ENCODE results near the gene FAM3B. TPM values are rescaled to one million over a fixed set of nuclear protein-coding genes. Genes with fewer than 3 reads are reported as not detected.
A peak's percentile ranks its signal among the peaks of the same experiment; 100 is the strongest.
"Not testable (repeated sequence)": the region's sequence is repeated elsewhere in the genome, so short reads cannot be mapped to it uniquely, and the experiment has no call there.

FAM3B gene
- total RNA-seq, 1 donor from 2014 or later: not detected

DNA sequence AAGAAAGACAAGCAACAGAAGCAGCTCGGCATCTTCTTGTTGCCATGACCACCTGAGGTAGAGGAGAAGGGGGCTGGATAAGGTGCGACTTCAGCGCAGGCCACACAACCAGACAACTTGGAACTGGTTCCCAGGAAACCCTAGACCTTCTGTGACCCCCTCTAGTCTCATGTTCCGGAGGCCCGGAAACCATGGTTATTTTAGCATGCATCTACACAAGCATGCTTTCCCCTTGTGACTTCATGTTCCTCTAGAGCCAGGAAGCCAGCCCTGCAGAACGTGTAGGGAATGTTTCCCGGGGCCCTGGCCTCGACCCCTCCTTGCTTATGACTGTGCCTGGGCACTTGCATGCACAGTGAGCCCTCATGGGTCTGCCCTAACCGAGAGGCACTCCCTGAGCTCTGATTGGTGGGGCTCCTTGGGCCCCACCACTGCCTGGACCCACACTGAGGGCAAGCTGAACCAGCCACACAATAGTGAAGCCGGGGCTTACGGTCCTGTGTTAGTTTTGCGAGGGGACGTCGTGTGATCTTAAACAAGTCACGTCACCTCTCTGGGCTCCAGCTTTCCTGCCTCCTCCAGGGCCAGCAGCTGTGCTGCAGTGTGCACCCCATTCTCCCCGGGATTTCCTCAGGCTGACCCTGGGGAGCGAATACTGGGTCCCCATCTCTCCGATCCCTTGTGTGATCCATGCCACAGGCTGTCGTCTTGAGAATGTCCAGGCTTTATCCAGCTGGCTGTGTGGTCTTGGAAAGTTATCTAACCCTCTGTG, 33.2 kb downstream of the FAM3B start:
- DNase-seq (ENCODE audit: low read depth): no peak

DNA sequence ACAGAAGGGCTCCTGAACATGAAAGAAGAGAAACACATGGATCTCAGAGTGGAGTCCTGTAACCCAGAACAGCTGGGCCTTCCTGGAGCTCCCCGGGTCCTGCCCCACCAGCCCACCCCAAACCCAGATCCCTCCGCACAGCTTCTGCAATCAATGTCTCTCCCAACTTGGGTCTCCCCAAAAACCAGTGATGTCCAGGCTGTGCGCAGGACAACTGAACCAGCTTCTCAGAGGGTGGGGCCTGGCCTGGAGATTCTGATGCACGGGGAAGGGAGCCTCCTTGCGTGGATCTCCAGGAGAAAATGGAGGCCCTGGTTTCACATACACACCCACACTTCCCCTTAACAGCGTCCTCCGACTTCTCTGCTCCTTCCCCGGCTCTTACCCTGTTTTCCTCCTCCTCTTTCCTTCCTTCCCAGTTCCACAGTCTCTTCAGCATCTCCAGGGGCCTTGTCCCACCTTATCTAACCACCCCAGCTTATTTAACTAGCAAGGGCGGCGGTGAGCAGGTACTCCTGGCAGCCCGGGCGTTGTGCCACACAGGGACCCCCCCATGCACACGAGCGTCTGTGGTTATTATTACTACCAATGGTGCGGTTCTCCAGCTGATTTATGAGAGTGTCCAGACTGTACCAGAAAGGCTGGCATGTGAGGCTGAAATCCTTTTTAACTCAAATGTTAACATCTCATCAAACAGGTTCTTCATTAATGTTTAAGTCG, 34.0 kb downstream of the FAM3B start:
- DNase-seq (ENCODE audit: low read depth): no peak

DNA sequence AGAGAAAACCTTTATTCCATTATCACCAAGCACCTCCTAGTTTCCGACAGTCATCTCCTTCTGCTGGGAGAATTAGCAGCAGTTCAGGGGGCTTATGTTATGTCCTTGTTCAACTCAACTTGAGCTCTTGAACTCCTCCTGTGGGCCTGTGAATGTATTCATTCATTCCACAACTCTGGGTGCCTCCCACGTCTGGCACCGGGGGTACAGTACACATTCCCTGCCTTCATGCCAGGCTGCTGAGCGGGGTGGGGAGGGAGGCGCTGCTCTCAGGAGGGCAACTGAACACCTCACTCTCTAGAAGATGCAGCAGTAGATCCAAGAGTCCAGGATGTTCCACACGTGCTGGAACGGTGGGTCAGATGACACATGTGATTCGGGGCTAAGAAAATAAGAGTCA, 40.9 kb downstream of the FAM3B start:
- DNase-seq (ENCODE audit: low read depth): no peak

DNA sequence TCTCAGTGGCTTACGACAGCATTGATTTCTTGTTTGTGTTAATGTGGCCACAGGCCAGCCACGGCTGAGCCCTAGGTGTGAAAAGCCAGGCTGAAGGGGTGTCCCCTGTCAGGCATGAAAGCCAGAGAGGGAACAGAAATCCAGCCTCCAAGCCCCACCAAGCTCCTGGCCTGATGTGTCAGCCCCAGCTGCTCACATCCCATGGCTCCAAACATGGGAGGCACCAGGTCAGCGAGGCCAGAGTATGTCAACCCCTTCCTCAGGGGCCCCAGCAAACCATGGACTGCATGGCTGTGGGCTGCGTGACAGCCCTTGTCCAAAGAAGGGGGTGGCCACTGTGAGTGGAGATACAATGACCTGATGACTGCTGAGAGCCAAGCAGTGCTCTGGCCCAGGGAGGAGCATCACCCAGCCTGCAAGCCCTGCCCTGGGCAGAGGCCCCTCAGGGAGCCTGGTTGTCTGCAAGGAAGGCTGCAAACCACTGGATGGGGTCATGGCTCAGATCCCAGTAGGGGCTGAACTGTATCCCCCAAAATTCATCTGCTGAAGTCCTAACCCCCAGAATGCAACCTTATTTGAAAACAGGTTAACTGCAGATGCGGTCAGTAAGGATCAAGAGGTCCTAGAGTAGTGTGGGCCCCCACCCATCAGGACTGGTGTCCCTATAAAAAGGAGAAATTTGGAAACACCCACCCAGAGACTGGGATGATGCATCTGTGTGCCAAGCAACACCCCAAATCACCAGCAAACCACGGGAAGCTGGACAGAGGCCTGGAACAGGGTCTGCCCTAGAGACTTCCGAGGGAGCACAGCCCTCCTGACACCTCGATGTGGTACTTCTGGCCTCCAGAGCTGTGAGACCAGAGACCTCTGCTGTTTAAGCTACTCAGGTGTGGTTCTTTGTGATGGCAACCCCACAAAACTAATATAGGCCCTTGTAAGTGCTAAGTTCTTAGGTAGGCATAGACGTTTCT, 41.9 kb downstream of the FAM3B start:
- no peak for DNase-seq (ENCODE audit: low read depth)

DNA sequence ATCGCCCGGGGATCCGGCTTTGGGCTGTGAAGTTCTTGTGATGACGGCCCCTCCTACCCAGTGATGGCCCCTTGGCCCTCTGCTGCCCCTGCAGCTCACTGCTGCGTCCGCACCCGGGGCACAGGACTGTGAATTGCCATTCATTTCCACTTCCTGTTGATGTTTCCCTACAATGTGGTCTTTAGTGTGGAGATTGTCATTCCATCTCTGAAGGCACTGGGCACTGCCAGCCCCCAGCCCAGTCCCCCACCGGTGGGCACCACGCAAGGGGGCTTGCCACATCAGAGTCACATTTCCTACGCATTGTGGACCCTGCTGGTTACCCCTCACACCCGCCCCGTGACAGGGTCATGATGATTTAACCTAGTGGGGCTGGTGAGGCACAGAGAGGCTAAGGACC, 42.7 kb downstream of the FAM3B start:
- DNase-seq (ENCODE audit: low read depth): no peak

DNA sequence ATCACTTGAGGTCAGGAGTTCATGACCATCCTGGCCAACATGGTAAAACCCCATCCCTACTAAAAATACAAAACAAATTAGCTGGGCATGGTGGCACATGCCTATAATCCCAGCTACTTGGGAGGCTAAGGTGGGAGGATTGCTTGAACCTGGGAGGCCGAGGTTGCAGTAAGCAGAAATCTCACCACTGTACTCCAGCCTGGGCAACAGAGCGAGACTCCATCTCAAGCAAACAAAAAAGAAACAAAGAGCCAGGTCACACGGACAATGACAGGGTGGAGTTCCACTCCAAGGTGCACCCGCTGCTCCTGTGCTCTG, 43.1 kb downstream of the FAM3B start:
- DNase-seq (ENCODE audit: low read depth): not testable (repeated sequence)

DNA sequence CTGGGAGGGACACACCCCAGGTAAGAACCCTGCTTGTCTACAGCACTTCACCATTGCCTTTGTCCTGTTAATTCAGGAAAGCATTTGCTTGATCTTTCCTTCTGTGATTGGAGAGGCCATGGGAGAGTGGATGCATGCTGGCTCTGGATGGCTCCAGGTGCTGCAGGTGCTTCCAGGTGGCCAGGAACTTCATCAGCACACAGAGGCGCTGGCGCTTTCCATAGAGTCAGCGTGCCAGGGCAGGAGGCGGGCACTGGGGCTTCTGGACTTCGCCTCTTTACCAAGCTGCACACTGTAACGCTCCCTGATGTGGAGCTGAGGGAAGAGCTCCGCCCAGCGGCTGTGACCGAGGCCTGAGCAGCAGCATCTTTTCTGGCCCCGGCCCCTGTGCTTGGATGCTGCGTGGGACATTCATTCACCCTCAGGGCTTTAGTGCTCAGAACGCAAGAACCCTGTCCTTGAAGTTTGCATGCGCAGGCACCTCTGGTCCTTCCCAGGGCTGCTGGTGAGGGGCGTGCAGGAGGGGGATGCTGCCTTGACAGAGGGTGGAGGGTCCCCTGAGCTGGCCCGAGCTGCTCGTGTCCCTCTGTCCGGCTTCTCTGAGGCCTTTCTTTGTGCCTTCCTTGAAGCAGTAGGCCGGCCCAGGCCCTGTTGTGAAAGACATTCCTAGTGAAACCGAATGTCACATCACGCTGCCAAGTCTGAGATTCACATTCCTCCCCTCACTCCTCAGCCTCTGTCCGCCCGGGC, 43.6 kb downstream of the FAM3B start:
- no peak for DNase-seq (ENCODE audit: low read depth)

DNA sequence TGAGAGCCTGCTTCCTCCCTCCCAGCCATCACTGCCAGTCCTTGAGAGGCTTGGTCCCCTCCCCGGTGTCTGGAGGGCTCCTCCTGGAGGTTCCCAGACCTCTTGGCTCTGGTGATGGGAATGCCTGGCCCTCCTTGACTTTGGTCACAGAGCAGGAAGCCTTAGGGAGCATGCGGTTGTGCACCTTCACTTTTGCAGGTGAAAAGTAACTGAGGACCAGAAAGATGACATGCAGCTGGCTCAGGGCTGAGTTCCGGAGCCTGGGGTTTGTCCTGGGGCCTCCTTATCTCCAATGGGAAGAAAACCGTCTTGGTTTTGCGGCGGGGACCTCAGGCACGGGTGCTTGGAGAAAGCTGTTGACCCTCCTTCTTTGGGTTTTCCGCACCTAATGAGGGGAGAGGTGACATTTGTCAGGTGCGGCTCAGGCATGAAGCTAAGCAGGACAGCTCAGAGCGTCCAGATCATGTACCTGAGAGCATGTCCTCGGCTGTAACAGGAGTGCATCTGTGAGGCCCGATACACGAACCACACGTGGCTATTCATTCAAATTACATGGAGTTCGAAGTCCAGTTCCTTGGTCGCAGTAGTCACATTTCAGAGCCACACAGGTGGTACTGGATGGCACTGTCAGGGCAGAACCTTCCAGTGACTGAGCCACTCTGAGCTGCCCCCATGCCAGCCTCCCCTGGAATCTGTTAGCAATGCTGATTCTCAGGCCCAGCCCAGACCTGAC, 44.6 kb downstream of the FAM3B start:
- DNase-seq (ENCODE audit: low read depth): no peak

DNA sequence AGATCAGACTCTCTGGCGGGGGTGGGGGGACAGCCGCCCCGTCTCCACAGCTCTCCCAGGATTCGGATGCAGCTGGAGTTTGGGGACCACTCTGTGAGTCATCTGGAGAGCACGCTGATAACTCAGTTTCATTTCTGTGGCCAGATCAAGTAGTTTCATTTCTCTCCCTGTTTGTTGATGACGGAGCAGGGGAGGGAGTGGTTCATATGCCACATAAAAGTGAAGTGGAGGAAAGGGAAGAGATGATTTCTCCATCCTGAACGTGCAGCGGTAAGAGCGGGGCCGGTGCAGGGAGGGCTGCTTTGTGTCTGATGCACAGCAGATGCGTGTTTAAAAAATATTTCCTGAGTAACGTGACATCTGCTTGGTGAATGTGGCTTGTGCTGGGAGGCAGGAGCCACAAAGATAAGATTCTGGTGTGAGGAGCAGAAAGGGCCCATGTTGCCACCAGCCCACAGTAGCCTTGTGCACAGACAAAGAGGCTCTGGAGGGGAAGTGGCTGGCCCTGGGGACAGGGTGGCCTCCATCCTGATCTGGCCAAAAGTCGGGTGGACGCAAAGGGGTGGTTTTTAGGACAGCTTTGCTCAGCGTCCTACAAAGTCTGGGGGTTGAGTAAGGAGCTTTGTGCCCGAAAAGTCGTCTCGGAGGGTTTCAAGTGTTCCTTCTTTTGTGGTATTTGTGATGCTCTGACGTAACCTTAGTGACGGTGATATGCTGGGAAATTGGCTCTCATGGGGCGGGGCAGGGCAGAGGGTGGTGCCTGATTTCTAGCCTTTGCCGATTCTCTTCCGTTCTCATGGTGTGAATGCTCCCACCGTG, 45.4 kb downstream of the FAM3B start, which contains the start of gene MX2:
Gene MX2 (plus strand): TSS at position 242 of the 819 bp plus-strand sequence. CDS start 14,880 bp downstream, outside the sequence.
- no peak for DNase-seq (ENCODE audit: low read depth)

DNA sequence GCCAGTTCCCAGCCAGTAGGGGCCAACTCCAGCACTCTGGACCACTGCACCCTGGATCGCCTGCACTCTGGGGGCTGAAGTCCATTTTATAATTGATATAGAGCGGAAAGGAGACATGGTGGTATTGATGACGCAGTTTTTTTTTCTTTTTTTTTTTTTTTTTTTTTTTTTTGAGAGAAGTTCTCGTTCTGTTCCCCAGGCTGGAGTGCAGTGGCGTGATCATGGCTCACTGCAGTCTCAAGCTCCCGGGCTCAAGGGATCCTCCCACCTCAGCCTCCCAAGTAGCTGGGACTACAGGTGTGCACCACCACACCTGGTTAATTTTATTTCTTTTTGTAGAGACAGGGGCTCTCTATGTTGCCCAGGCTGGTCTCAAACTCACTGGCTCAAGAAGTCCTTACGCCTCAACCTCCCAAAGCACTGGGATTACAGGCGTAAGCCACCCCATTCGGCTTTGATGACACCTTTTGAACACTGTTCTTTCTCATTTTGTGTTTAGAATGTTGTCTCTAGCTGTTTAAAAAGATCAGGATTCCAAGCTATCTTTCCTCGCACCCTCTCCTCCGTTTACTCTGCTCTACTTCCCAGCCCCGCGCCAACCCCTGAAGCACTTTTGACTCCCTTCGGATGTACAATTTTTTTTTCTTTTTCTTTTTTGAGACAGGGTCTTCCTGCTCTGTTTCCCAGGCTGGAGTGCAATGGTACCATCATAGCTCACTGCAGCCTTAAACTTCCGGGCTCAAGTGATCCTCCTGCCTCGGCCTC, 46.2 kb downstream of the FAM3B start:
- DNase-seq (ENCODE audit: low read depth): no peak

DNA sequence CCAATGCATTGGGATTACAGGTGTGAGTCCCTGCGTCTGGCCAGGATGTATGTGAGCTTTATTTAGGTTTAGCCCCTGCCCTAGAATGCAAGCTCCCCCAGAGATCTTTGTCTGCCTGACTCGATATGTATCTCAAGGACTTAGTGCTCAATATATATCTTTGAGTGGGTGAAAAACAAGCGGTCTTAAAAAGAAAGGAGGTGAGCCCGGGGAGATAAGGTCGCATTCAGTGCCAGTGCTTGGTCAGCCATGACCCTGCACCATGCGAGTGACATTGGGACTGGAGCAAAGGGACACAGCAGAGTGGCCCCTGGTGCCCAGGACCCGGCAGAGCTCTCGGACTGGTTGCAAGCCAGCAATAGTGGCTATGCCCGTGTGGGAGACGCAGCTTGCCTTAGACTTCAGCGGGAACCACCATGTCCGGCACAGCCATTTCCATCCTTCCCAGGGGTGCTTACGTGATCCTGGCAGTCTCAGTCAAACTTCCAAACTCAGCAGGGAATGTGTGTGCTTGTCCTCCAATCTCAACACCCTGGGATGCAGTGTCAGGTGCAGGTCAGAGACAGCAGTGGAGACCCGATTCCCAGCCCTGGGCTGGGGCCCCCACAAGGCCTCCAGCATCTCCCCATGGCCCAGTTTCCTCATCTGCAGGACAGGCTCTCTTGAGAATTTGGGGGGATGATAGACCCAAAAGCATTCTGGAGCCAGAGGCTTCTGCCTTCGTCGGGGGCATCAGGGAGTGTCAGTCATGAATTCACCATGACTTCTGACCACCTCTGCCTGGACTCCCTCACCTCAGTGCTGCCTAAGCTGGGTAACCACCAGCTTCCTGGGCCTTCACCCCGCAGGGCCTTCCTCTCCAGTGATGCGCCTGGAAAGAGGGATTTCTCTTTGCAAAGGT, 47.0 kb downstream of the FAM3B start:
- DNase-seq (ENCODE audit: low read depth): no peak

DNA sequence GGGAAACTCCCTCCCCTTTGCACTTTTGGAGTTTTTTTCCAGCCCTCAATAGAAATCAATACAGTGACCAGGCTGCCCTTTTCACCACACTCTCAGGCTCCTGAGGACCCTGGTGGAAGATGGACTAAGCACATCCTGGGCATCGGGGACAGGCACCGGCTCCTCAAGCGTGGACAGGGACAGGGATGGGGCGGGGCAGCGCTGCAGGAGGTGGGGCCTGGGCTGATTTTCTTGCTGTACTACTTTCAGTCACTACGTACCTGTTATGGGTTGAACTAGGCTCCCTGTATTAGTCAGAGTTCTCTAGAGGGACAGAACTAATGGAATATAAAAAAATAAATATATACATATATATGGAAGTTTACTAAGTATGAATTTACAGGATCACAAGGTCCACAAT, 47.7 kb downstream of the FAM3B start:
- DNase-seq (ENCODE audit: low read depth): no peak

DNA sequence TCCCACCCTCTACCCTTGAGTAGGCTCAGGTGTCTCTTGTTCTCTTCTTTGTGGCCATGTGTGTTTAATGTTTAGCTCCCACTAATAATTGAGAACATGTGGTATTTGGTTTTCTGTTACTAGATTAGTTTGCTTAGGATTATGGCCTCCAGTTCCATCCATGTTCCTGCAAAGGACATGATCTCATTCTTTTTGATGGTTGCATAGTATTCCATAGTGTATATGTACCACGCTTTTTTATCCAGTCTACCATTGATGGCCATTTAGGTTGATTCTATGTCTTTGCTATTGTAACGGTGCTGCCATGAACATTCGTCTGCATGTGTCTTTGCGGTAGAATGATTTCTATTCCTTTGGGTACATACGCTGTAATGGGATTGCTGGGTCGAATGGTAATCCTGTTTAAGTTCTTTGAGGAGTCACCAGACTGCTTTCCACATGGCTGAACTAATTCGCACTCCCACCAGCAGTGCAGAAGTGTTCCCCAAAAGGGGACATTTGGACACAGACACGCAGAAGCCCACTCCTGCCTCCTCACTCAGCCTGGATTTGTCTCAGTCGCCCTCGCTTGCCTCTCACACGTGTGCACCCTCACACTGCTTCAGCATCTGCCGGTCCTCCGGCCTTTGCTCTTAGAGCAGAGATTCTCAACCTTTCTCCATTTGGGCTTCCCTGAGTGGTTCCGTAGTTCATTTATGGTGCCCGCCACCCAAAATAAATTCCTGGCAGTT, 48.9 kb downstream of the FAM3B start:
- DNase-seq (ENCODE audit: low read depth): no peak

DNA sequence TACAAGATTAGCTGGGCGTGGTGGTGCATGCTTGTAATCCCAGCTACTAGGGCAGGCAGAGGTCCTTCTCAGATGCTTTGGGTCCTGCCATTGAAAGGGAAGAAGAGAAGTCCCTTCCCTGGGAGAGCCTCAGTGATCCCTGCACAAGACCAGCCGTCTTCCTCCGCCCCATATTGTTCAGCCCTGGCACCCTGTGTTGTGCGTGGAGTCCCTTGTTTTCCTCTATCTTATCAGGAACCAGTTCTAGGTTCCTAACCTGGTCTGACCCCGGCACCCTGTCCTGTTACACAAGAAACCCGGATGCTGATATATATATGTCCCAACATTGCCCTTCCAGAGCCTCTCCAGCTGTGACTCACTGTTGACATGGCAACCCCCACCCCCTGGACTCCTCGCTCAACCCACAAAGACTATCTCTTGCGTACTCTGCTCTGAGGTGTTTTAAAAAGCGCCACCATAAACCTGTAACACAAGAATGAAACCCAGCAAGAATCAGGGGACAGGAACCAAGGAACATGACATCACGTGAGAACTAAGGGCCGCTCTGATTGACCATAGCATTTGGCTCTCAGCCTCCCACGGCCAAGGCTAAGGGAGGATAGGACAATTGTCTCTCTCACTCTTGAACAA, 50.0 kb downstream of the FAM3B start:
- DNase-seq (ENCODE audit: low read depth): peak; percentile 70

DNA sequence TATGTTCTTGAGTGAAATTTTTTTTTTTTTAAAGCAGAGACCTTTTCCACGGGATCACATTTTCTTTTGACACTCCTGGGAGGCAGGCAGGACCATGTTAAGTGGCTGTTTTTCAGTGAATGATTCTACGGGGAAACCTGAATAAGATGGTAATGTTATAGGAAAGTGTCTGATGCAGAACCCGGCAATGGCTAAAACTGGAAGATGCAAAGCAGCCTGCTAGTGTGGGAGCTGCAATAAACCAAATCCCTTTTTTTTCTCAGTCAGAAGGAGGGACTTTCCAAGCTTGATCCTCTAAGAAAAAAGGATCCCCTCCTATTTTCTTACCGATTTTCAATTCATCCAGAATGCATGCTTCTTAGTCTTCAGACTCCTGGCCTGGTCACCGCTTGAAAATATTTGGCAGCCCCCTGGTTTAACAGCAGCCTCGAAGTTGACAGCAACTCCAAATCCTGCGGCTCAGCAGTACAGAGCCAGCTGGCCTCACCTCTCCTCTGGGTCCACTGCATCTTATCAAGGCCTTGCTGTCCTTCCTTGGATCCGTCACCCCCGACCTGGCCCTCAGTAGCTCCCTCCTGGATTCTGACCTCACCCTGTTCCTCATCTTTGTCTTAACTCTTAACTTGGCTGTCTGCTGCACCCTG, 50.8 kb downstream of the FAM3B start:
- no peak for DNase-seq (ENCODE audit: low read depth)

DNA sequence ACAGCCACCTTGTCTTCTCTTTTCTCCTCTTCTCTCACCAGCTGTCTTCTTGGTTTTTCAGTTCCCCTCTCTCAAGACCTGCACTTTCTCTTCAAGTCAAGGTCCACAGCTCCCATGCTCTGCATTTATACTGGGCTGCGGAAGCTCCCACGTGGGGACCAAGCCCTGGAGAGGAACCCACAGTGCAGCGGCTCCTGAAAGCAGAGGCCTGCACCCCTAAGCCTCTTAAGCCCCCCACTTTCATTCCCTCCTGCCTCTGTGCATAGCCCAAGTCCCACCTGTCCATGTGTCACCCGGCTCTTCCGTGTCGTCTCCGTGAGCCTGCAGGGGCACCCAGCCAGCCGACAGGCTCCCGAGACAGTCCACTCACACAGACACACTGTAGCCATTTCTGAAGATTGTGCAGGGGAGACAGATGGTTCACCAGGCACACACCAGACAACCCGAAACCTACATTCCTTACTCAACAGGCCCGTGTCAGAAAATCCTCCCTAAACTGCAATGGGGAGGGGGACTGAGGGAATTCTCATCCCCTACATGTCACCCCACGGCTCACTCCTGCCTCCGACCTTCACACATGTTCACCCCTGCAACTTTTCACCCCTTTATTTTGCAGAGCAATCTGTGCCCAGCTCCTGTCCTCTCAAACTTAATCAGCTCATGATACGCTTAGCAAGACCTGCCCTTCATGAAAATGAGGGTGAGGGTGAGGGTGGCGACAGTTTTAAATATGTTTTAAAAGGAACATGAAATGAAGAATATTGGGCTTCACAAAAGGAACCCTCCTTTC, 51.5 kb downstream of the FAM3B start:
- no peak for DNase-seq (ENCODE audit: low read depth)
